Measurements from ENCODE around the gene CARTPT.

Gene CARTPT

GRCh38 chr5:71738662-71739361 is 19.7 kb downstream of the CARTPT start:
- DNase-seq, result no peak

- no peak for DNase-seq
These were observed 21.1 kb downstream of the CARTPT start for GRCh38 chr5:71740015-71740753.

GRCh38 chr5:71743155-71743554 is 24.1 kb downstream of the CARTPT start:
- no peak for DNase-seq

- DNase-seq, result no peak
These were observed 25.1 kb downstream of the CARTPT start for GRCh38 chr5:71744009-71744790.

GRCh38 chr5:71747182-71747581 is 28.1 kb downstream of the CARTPT start:
- no peak for DNase-seq

- DNase-seq, result no peak
These were observed 29.3 kb downstream of the CARTPT start for GRCh38 chr5:71748360-71748759.

GRCh38 chr5:71751422-71751821 is 32.3 kb downstream of the CARTPT start:
- DNase-seq, result no peak

GRCh38 chr5:71752441-71753190 is 33.5 kb downstream of the CARTPT start:
- no peak for DNase-seq

GRCh38 chr5:71757590-71758543 is 38.8 kb downstream of the CARTPT start:
- no peak for DNase-seq

GRCh38 chr5:71762826-71763225 is 43.8 kb downstream of the CARTPT start:
- DNase-seq, result no peak

- no peak for DNase-seq
These were observed 48.6 kb downstream of the CARTPT start for GRCh38 chr5:71767661-71768060.

- no peak for DNase-seq
These were observed 50.2 kb downstream of the CARTPT start for GRCh38 chr5:71769287-71769686.

GRCh38 chr5:71770381-71770780 is 51.3 kb downstream of the CARTPT start:
- DNase-seq, result no peak

Data from effector CD8-positive, alpha-beta T cell (primary cell).